ENCODE results near the gene C20orf202. TPM values are rescaled to one million over a fixed set of nuclear protein-coding genes. Genes with fewer than 3 reads are reported as not detected.

C20orf202 gene
- total RNA-seq: not detected in 2 replicates

DNA sequence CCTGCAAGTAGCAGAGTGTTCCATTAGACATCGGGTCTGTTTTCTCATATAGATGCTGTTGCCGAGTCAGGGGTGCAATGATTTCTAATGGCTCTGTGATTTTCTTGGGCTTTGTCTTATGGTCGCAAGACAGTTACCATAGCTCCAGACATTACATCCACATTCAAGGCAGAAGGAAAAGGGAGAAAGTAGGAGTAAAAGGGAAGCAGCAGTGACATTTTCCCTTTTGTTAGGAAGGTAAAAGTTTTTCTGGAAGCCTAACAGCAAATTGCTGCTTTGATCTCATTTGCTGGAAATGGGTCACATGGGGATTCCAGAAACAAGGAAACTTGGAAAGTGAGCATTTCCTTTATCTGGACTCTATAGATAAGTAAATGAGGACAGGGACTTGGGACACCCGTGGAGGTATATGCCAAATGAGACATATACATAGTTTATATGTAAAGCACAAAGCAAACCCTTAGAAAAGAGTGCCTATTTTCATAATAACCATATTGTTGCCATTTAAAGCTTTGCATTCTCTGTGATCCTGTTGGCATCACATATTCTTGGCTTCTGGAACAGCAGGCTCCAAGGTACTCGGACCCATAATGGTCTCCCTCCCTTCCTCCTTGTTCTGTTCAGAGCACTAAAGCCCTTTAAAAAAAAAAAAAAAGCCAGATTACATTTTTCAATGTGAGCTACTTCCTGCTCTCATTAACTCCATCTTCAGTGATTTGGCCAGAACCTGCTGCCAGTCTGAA is at the start of gene C20orf202:
TSS of gene C20orf202 (plus strand) at position 693 of the 743 bp plus-strand sequence. CDS start 132 bp downstream, outside the sequence.

GRCh38 chr20:1184638-1185315 is 18.5 kb upstream of the C20orf202 start, which contains the start of gene TMEM74B:
Gene TMEM74B (minus strand): TSS chr20:1184981. CDS start chr20:1183801, 1,180 bp downstream.

DNA sequence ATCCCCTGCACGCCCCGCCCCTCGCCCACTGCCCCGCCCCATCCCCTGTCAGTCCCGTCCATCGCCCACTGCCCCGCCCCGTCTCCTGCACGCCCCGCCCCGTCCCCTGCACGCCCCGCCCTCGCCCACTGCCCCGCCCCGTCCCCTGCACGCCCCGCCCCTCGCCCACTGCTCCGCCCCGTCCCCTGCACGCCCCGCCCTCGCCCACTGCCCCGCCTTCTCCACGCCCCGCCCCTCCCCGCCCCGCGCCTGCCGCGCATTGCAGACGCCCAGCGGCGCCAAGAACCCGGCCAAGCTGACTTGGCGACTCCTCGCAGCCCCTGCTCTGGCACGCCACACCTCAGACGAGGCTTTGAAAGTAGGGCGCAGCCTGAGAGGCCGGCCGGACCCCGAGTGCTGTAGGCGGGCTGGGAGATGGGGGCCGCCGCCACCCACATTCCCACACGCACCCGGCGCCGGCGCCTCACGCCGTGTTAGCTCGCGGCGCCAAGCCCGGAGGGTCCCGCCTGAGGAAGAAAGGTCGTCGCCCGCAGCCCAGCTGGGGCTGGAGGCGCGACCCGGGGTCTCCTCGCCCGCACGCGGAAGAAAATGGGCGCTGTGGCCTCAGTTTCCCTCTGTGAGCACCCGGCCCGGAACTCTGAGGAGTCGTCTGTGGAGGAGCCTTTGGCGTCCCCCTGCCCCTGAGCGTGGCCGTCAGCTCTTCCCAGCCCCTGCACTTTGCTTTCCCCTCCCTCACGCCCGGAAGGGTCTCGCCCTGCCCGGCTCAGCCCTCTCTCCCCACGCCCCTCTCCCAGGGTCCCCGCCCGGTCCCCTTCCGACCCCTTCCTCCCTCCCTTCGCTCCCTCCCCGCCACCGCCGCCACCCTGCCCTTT is 22.8 kb downstream of the C20orf202 start, which contains the start of gene RAD21L1:
TSS of gene RAD21L1 (plus strand) at position 262 of the 872 bp plus-strand sequence. CDS start 2,410 bp downstream, outside the sequence.

Other genes starting within 250 kb of the C20orf202 start
- gene RSPO4, start 201.1 kb upstream of the C20orf202 start, total RNA-seq: not detected in 2 replicates
- gene PSMF1, start 84.9 kb upstream of the C20orf202 start, total RNA-seq: 17.2 and 26.5 TPM in 2 replicates
- under 0.01 TPM in 1 of 2 replicates, not detected in the other for gene TMEM74B, start 18.5 kb upstream of the C20orf202 start, total RNA-seq
- 0.19 TPM in 1 of 2 replicates, not detected in the other for gene RAD21L1, start 22.6 kb downstream of the C20orf202 start, total RNA-seq
- 12.7 and 13.6 TPM in 2 replicates for gene SNPH, start 62.8 kb downstream of the C20orf202 start, total RNA-seq
- 2.3 TPM in 2 replicates for gene SDCBP2, start 125.7 kb downstream of the C20orf202 start, total RNA-seq
- gene FKBP1A, start 189.6 kb downstream of the C20orf202 start, total RNA-seq: 154 and 176 TPM in 2 replicates